Fibroblast of the conjunctiva (primary cell): Measurements from ENCODE around the gene IGFL1.
"Not testable (repeated sequence)": the region's sequence is repeated elsewhere in the genome, so short reads cannot be mapped to it uniquely, and the experiment has no call there.

Experiments
- DNase-seq: peaks from one replicate; pipeline ENCODE4 v3.0.0-alpha.2; 2010; ENCODE audit warnings: low read depth

The IGFL1 gene

DNA sequence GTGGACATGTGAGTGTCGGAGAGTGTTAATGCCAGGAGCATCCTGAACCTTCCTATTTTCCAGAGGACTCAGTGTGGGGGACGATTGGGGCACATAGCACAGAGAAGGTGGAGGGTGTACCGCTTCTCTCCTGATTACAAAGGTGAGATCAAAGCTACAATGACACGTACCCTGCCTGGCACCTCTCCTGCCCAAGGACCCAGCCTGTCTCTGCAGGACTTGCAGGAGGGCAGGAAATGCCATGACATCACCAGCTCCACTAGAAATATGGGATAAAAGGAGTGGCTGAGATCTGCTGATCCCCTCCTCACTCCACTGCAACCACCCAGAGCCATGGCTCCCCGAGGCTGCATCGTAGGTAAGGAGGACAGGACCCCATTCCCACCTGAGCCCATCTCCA is at the start of gene IGFL1:
IGFL1 (plus strand) TSS at position 301 of the 400 bp plus-strand sequence; CDS start at position 334, 33 bp downstream.
- no peak for DNase-seq

DNA sequence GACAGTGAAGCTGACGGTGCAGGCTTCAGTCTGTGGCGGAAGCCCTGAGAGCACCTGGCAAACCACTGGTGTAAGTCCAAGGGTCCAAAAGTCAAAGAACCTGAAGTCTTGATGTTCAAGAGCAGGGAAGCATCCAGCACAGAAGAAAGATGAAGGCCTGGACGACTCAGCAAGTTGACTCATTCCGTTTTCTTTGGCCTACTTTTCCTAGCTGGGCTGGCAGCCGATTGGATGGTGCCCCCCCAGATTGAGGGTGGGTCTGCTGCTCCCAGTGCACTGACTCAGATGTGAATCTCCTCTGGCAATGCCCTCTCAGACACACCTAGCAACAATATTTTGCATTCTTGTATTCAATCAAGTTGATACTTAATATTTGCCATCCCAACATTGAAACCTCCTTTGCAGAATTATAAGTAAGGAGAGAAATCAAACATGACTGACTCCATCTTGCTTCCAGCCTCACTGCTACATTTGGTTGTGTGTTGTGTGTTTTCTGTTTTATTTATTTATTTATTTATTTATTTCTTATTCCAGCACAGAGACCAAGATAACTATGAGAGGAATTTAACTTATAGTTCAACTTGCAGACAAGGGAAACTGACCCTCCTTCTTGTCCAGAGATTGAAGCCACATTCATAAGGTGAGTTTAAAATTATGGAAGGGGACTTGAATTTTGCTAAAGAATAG is 48.7 kb upstream of the IGFL1 start:
- DNase-seq = peak; percentile 34

GRCh38 chr19:46181388-46181779 is 48.2 kb upstream of the IGFL1 start:
- no peak for DNase-seq

DNA sequence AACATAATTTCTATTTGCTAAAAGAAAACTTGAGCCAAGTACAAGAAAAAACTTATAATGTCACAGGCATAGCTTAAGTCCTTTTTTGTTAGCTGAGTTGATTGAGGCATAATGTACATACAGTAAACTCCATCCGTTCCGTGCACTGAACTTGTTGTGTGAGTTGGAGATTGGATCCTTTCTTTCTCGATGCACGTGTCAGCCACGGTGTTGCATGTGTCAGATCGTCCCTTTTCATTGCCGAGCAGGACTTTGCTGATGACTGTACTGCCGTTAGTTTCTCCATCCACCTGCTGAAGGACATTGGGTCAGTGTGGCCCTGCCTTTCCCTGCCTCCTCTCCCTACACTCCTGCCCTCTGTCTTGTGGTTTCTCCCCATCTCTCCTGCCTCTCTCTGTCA is 47.1 kb upstream of the IGFL1 start:
- DNase-seq = no peak

DNA sequence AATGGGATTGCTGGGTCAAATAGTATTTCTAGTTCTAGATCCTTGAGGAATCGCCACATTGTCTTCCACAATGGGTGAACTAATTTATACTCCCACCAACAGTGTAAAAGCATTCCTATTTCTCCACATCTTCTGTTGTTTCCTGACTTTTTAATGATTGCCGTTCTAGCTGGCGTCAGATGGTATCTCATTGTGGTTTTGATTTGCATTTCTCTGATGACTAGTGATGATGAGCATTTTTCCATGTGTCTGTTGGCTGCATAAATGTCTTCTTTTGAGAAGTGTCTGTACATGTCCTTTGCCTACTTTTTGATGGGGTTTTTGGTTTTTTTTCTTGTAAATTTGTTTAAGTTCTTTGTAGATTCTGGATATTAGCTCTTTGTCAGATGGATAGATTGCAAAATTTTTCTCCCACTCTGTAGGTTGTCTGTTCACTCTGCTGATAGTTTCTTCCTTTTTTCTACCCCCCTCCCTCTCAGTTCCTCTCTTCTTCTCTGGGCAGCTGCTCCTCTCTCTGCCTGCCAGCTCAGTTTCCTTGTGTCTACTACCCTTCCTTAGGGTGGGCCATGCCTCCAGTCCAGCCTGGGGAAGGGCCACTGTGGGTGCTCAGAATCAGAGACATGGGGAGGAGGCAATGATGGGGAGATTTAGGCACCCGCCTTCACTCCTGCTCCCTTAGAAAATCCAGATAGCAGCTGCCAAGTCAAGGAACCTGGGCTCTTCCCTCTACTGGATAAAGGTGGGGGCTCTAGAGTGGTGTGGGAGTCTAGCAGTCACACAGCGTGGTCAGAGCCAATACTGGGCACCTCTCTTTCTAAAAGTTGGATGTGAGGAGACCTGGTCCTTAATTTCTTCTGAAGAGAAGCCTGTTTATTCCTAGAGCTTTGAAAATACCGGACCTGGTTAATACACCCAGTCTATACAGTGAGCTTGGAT is 44.5 kb upstream of the IGFL1 start:
- DNase-seq = not testable (repeated sequence)

DNA sequence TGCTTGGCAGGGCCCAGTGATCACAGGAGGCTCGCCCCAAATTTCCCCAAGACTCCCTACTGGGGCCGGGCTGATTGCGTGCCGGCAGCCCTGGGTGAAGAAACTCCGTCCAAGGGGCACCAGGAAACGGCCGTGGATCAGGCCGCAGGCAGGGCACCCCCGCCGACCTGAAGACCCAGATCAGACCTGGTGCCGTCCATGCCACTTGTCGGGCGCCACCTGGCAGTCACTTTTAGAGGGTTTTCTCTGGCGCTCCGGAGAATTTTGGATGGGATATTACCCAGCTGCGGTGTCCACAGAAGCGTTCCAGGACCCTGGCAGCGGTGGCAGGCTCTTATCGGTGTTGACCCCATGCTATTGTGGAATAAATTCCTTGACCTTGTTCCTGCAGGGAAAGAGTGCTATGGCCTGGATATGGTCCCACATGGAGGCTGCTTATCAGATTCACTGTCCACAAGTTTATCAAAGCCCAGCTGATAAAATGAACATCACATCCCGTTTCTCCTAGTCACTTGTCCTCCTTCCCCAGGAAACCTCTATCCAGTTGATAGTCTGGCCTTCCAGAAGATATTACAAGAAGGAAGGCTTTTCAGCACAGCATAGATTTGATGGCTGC is 43.3 kb upstream of the IGFL1 start:
- no peak for DNase-seq

DNA sequence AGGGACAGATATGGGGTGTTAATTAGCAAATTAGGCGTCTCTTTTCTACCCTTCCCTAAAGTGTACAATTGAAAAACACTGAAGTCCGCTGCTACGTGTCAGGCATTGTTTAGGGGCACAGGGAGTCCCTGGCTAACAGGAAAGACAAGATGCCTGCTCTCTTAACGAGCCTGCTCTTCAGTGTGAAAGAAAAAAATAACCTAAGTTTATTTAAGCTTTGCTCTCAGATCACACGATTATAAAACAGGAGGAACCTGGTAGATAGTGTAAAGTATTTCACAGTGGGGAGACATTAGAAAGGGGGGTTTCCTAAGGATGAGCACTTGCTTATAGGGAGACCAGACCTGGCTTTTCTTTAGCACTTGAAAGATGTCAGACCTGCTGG is 42.8 kb upstream of the IGFL1 start:
- no peak for DNase-seq

DNA sequence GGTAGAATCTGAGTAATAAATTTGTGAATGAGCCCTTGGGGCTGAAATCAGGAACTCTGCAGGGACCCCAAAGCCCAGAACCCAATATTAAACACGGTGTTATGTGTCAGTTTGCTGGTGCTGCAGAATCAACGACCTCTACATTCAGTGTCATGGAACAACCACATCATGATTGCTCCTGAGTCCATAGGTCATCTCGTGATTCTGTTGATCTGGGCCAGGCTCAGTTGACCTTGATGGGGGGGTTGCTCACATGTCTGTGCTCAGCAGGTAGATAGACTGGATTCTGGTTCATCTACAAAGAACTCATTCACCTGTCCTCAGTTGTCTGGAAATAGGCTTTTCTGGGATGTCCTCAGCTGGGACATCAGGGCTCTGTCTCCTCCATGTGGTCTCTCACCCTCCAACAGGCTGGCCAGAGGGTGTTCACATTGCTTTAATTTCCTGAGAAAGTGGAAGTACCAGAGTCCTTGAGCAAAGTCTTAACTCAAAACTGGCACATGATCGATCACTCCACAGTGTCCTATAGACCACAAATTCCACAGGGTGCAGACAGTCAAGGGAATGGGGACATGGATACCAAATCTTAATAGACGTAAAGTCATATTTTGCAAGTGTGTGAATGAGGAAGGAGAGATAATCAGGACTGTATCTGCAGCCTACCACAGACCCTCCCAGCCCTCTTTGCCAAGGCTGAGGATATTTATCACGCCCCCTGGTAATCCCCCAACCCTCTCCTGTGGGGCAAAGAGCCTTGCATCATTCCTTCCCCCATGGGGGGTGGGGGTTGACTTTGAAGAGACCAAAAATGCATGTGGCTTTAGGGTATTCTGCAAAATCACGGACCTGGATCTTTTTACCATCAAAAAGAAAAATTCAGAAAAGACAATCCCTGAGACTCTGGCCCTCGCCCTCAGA is 39.3 kb upstream of the IGFL1 start:
- DNase-seq = no peak

DNA sequence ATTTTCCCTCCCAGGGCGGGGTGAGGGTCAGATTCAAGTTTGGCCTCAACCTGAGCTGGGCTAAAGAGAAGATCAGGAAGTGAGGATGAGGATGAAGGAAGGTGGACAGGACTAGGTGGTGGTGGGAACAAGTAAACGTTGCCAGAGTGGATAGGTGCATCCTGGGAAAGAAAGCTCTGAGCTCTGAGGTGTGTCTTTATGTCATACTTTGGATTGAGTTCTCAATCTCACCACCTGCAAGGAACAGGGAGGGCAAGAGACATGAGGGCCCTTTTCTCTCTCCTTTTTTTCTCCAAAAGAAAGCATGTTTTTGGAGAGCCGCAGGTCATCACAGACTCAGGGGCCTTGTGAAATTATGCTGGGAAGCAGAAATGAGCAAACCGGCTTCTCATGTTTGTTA is 38.2 kb upstream of the IGFL1 start:
- no peak for DNase-seq

- DNase-seq = no peak
These were observed 37.6 kb upstream of the IGFL1 start for GRCh38 chr19:46191972-46192371.

- not testable (repeated sequence) for DNase-seq
These were observed 36.9 kb upstream of the IGFL1 start for GRCh38 chr19:46192626-46192991.

- no peak for DNase-seq
These were observed 36.4 kb upstream of the IGFL1 start for GRCh38 chr19:46192992-46193650.

GRCh38 chr19:46193678-46194077 is 35.9 kb upstream of the IGFL1 start:
- DNase-seq = no peak

DNA sequence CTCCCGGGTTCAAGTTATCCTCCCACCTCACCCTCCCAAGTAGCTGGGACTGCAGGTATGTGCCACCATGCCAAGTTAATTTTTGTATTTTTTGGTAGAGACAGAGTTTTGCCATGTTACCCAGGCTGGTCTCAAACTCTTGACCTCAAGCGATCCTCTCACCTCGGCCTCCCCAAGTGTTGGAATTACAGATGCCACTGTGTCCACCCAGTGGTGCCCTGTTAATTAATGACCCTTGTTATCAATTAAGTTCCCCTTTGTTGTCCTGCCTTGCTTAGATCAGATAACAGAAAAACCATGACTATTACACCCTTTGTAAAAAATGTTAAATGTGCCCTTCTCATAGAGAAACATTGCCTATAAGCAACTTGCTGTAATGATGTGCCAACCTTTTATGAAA is 34.4 kb upstream of the IGFL1 start:
- DNase-seq = no peak

DNA sequence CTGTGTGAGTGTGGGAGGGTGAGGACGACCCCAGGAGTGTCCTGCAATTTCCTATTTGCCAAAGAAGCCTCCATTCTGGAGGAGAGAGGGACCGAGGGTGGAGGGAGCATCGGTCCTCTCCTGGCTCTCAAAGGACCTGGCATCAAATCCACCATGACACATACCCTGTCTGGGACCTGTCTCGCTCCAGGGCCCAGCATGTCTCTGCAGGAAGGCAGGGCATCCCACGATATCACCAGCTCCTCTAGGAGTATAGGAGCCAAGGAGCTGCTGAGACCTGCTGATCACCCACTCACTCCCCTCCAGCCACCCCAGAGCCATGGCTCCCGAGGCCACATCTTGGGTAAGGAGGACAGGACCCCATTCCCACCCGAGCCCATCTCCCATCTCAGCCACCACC is 33.6 kb upstream of the IGFL1 start:
- DNase-seq = not testable (repeated sequence)

GRCh38 chr19:46196410-46197124 is 33.0 kb upstream of the IGFL1 start:
- DNase-seq = no peak

- DNase-seq = no peak
These were observed 32.0 kb upstream of the IGFL1 start for GRCh38 chr19:46197314-46198070.

- no peak for DNase-seq
These were observed 30.8 kb upstream of the IGFL1 start for GRCh38 chr19:46198756-46199155.

- DNase-seq = no peak
These were observed 27.9 kb upstream of the IGFL1 start for GRCh38 chr19:46201454-46202310.
